Coronary artery (tissue), 2 donors: ENCODE results near the gene IQCF6.

Source experiments
- DNase-seq: peaks from one replicate; pipeline ENCODE4 v3.0.0-alpha.2; 2017; ENCODE audit warnings: low spot score
- H3K27ac ChIP-seq, 2 donors: fragments of 200-600 bp; sonication (generic); one replicate each; pipeline ENCODE4 v1.5.1; 2016 to 2019
- H3K4me3 ChIP-seq: fragments of 200-600 bp; sonication (generic); 2 replicates; pipeline ENCODE4 v1.5.1; 2016; ENCODE audit warnings: mild to moderate bottlenecking, moderate library complexity
- TF ChIP-seq, protein P1 (sequence below): fragments of 200-600 bp; sonication (generic); IDR thresholded peaks from one replicate; pipeline ENCODE4 v1.5.1; 2019; ENCODE audit warnings: antibody characterized with exemption

The IQCF6 gene

GRCh38 chr3:51814034-51814433 is 35.0 kb upstream of the IQCF6 start:
- TF ChIP-seq, protein P1, sequence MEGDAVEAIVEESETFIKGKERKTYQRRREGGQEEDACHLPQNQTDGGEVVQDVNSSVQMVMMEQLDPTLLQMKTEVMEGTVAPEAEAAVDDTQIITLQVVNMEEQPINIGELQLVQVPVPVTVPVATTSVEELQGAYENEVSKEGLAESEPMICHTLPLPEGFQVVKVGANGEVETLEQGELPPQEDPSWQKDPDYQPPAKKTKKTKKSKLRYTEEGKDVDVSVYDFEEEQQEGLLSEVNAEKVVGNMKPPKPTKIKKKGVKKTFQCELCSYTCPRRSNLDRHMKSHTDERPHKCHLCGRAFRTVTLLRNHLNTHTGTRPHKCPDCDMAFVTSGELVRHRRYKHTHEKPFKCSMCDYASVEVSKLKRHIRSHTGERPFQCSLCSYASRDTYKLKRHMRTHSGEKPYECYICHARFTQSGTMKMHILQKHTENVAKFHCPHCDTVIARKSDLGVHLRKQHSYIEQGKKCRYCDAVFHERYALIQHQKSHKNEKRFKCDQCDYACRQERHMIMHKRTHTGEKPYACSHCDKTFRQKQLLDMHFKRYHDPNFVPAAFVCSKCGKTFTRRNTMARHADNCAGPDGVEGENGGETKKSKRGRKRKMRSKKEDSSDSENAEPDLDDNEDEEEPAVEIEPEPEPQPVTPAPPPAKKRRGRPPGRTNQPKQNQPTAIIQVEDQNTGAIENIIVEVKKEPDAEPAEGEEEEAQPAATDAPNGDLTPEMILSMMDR = no peak
- no peak for DNase-seq
- H3K27ac ChIP-seq = no peak overlapping the region
- H3K4me3 ChIP-seq = no peak overlapping the region

DNA sequence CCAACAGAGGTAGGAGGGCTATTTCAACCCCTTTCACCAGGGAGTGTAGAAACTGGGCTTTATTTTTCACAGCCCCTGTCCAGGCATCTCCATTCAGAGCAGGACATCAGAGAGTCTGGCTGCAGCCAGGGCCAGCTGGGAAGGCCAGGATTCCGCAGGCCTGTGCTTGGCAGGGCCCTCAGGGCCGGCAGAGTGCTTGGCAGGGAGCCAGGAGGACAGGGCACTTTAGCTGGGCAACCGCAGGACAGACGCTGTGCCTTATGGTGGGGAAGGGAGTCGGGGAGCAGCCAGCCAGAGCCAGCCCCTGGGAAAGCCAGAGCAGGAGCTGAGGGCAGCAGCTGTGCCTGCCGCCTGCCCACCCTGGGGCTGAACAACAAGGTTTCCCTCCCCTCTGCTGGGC is 34.5 kb upstream of the IQCF6 start:
- DNase-seq = no peak
- TF ChIP-seq, protein P1 = no peak
- H3K27ac ChIP-seq = no peak overlapping the region
- H3K4me3 ChIP-seq = no peak overlapping the region

- DNase-seq = no peak
- TF ChIP-seq, protein P1 = no peak
- Histone ChIP-seq H3K4me3 (no peak overlapping the region), H3K27ac (no peak overlapping the region)
These were observed 29.9 kb upstream of the IQCF6 start for GRCh38 chr3:51808934-51809333.

DNA sequence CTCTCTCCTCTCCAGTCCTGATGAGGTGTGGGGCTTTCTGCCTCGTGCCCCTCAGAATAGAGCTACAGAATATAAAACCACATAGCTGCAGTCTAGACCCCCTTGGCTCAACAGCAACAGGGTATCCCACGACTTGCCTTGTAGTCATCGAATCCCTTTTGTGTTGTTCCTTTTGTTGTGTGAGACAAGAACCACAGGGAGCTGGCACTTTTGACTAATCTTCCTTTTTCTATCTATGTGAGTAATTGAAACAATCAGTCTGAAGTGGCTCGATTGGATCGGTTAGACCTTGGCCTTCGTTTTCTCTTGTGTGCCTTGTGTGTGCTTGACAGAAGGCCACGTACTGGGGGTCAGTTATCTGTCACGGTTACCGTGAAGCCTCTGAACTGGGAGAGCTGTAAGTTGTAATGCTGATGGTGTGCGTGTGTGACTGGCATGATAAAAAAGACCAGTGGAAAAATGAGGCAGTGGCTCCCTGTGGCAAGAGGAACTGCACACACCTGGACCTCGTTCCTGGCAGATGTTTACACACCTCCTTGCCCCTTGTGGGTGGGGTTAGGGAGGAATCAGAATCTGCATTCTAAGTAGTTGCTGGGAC is 23.2 kb upstream of the IQCF6 start:
- Histone ChIP-seq H3K27ac (no peak overlapping the region), H3K4me3 (no peak overlapping the region)
- no peak for DNase-seq
- TF ChIP-seq, protein P1 = no peak

DNA sequence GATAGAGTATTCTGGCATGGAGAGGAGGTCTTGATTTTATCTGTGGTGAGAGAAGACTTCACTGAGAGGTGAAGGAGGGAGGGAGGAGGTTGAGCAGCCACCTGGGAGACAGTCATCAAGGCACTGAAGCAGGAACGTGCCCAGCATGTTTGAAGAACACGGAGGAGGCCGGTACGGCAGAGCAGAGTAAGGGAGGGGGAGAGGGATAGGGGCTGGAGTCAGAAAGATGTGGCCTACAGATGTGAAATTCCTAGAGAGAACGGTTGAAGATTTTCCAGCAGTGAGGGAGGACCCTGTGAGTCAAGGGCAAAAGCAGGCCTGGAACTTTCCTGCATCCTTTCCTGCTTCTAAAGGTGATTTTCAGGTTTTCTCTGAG is 21.7 kb upstream of the IQCF6 start:
- Histone ChIP-seq H3K4me3 (no peak overlapping the region), H3K27ac (no peak overlapping the region)
- TF ChIP-seq, protein P1 = no peak
- no peak for DNase-seq

GRCh38 chr3:51799879-51800749 is 21.1 kb upstream of the IQCF6 start:
- H3K27ac ChIP-seq = no peak overlapping the region
- TF ChIP-seq, protein P1 = peak; percentile 66
- no peak for DNase-seq
- H3K4me3 ChIP-seq = no peak overlapping the region
